GM11168 (cell line): ENCODE measurements around the gene MYH13.

Source experiments
- in situ Hi-C: fragments of 300-500 bp; cut with MboI; formaldehyde crosslinking; loops from one replicate; pipeline ENCODE4 v1.12.0; 2022; ENCODE audit warnings: low sequenced_read_pairs; ENCODE audit not compliant: unreplicated experiment

The MYH13 gene

GRCh38 chr17:10352893-10353292 lies 19.9 kb downstream of the MYH13 start:
- in situ Hi-C loops: no loop called here

GRCh38 chr17:10349403-10349802 lies 23.4 kb downstream of the MYH13 start:
- in situ Hi-C loops: no loop called here

- in situ Hi-C loops: no loop called here
These were observed 28.0 kb downstream of the MYH13 start for GRCh38 chr17:10344816-10345215.

- in situ Hi-C loops: no loop called here
These were observed 33.8 kb downstream of the MYH13 start for GRCh38 chr17:10339051-10339450.

- in situ Hi-C loops: no loop called here
These were observed 34.8 kb downstream of the MYH13 start for GRCh38 chr17:10337976-10338375.

- in situ Hi-C loops: no loop called here
These were observed 35.7 kb downstream of the MYH13 start for GRCh38 chr17:10337136-10337535.

GRCh38 chr17:10336393-10336792 lies 36.4 kb downstream of the MYH13 start:
- in situ Hi-C loops: no loop called here

- in situ Hi-C loops: no loop called here
These were observed 40.3 kb downstream of the MYH13 start for GRCh38 chr17:10332515-10332914.

GRCh38 chr17:10328971-10329923 lies 43.6 kb downstream of the MYH13 start:
- in situ Hi-C loops: loop anchor here (10.0 kb wide), 1 partner anchor 286 kb away; no protein-coding TSS in a partner anchor

- in situ Hi-C loops: loop anchor here (10.0 kb wide), 1 partner anchor 287 kb away; no protein-coding TSS in a partner anchor
These were observed 44.6 kb downstream of the MYH13 start for GRCh38 chr17:10328206-10328605.

GRCh38 chr17:10327640-10328039 lies 45.2 kb downstream of the MYH13 start:
- in situ Hi-C loops: loop anchor here (10.0 kb wide), 1 partner anchor 287 kb away; no protein-coding TSS in a partner anchor

- in situ Hi-C loops: loop anchor here (10.0 kb wide), 1 partner anchor 290 kb away; no protein-coding TSS in a partner anchor
These were observed 47.6 kb downstream of the MYH13 start for GRCh38 chr17:10325031-10325695.

- in situ Hi-C loops: loop anchor here (10.0 kb wide), 1 partner anchor 291 kb away; no protein-coding TSS in a partner anchor
These were observed 48.8 kb downstream of the MYH13 start for GRCh38 chr17:10323812-10324610.

GRCh38 chr17:10318535-10318934 lies 54.3 kb downstream of the MYH13 start:
- in situ Hi-C loops: no loop called here

GRCh38 chr17:10317543-10317834 lies 55.3 kb downstream of the MYH13 start:
- in situ Hi-C loops: no loop called here

GRCh38 chr17:10316801-10317542 lies 55.8 kb downstream of the MYH13 start:
- in situ Hi-C loops: no loop called here

GRCh38 chr17:10314329-10314728 lies 58.5 kb downstream of the MYH13 start:
- in situ Hi-C loops: no loop called here

GRCh38 chr17:10313037-10313672 lies 59.7 kb downstream of the MYH13 start:
- in situ Hi-C loops: no loop called here

GRCh38 chr17:10311131-10311530 lies 61.7 kb downstream of the MYH13 start:
- in situ Hi-C loops: no loop called here
